Measurements from ENCODE around the gene PDGFRB.

The PDGFRB gene

GRCh38 chr5:150163035-150163434, 7.4 kb upstream of the PDGFRB start:
- no peak for DNase-seq (ENCODE audit: low spot score)

- DNase-seq (ENCODE audit: low spot score), result no peak
Observed at GRCh38 chr5:150162142-150162513, 6.5 kb upstream of the PDGFRB start.

- DNase-seq (ENCODE audit: low spot score), result peak; percentile 63
Observed at GRCh38 chr5:150161242-150162141, 5.8 kb upstream of the PDGFRB start.

- DNase-seq (ENCODE audit: low spot score), result no peak
Observed at GRCh38 chr5:150160448-150161081, 4.9 kb upstream of the PDGFRB start.

GRCh38 chr5:150159741-150160179, 4.1 kb upstream of the PDGFRB start:
- no peak for DNase-seq (ENCODE audit: low spot score)

- DNase-seq (ENCODE audit: low spot score), result no peak
Observed at GRCh38 chr5:150159031-150159430, 3.4 kb upstream of the PDGFRB start.

GRCh38 chr5:150158170-150158949, 2.7 kb upstream of the PDGFRB start:
- DNase-seq (ENCODE audit: low spot score), result no peak

- no peak for DNase-seq (ENCODE audit: low spot score)
Observed at GRCh38 chr5:150157168-150157567, 1.5 kb upstream of the PDGFRB start.

- DNase-seq (ENCODE audit: low spot score), result no peak
Observed at GRCh38 chr5:150156540-150156939, 895 bp upstream of the PDGFRB start.

- DNase-seq (ENCODE audit: low spot score), result no peak
Observed at GRCh38 chr5:150156027-150156368, 353 bp upstream of the PDGFRB start.

GRCh38 chr5:150154618-150155128, 972 bp downstream of the PDGFRB start:
- DNase-seq (ENCODE audit: low spot score), result no peak

GRCh38 chr5:150153957-150154617, 1.6 kb downstream of the PDGFRB start:
- no peak for DNase-seq (ENCODE audit: low spot score)

- no peak for DNase-seq (ENCODE audit: low spot score)
Observed at GRCh38 chr5:150153483-150153882, 2.2 kb downstream of the PDGFRB start.

- no peak for DNase-seq (ENCODE audit: low spot score)
Observed at GRCh38 chr5:150152636-150153462, 2.8 kb downstream of the PDGFRB start.

GRCh38 chr5:150149618-150150017, 6.0 kb downstream of the PDGFRB start:
- DNase-seq (ENCODE audit: low spot score), result no peak

GRCh38 chr5:150148117-150148927, 7.3 kb downstream of the PDGFRB start:
- DNase-seq (ENCODE audit: low spot score), result no peak

- no peak for DNase-seq (ENCODE audit: low spot score)
Observed at GRCh38 chr5:150147670-150148069, 8.0 kb downstream of the PDGFRB start.

GRCh38 chr5:150146862-150147601, 8.6 kb downstream of the PDGFRB start:
- no peak for DNase-seq (ENCODE audit: low spot score)

GRCh38 chr5:150146235-150146634, 9.4 kb downstream of the PDGFRB start:
- DNase-seq (ENCODE audit: low spot score), result no peak

- DNase-seq (ENCODE audit: low spot score), result no peak
Observed at GRCh38 chr5:150144879-150145278, 10.8 kb downstream of the PDGFRB start.

Measured in hematopoietic multipotent progenitor cell treated with erythropoietin and hydrocortisone succinate and interleukin-3 and kit ligand, for 15 days (in vitro differentiated cells).